ENCODE data around the gene ABHD12. TPM values are rescaled to one million over a fixed set of nuclear protein-coding genes. Genes with fewer than 3 reads are reported as not detected.

Gene ABHD12
- total RNA-seq = 28.2 and 49.6 TPM in 2 replicates

DNA sequence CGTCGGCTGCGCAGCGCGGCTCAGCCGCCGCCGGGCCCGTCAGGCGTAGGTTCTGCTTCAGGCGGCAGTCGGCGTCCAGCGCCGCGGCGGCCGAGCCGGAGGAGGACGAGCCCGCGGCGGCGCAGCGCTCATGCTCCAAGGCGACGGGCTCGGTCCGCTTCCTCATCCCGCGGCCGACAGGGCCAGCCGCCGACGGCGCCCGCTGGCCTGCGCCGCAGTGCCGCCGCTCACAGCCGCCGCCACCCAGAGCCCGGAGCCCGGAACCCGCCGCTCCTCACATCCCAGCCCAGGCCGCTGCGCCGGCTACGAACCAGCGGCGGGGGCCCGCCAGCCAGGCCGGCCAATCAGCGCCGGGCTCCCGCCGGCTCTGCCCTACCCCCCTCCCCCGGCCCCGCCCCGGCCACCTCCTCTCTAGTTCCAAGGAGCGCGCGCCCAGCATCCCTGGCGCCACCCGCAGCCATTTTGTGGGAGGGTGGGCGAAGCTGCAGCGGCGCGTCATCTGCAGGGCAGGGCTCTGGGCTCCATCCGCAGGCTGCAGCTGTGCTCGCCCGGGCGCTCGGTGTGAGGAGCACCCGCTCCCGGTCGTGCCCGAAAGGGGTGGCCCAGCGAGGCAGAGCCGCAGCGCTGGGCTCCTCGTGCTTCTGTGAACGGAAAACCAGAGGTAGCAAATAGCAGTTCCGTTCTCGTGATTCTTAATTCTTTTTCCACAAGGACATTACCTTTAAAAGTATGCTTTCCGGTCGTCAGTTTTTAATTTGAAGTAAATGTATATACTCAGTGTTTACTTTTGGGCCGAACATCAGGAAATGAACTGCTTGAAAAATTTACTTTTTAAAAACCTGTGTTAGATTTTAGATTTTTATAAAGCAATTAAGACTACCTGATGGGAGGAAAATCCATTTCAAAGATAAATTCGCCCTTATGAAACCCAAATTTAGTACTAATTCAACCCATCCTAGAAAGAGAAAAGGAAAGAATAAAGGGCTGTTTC lies at the start of gene ABHD12:
Gene ABHD12, minus strand, starts transcription at position 298 of the 991 bp plus-strand sequence. Its CDS starts 132 bp downstream, at position 166.

DNA sequence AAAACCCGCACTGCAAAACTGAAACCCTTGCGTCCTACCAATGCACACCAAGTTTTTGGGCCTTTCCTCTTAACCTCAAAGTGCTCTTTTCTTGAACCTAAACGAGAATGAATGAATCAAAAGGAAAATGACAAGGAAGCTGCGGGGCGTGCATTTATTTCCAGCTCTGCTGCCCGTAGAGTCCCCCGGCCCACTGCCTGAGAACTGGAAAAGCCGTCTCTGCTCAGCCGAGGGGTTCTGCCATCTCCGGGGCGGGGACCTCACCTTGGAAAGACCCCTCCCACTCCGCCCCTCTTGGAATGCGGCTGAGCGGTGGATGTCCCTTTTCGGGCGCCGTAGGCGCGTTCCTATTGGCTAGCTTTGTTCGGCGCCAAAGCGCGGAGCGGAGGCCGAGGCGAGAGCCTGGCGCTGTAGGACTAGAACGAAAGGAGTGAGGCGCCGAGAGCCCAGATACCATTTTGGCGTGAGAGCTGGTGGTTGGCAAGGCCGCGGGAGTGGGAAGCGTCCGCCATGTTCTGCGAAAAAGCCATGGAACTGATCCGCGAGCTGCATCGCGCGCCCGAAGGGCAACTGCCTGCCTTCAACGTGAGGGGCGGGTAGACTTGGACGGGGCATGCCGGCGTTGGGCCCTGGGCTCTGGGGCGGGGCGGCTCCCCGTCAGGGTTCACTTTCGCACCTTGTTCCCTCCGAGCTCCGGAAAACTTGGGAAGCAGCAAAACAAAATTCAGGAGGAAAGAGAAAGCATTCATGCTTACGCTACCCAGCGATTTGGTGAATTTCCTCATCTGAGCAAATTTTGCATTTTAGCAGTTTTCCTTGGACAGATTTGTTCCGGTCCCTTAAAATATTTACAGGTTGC lies 16.9 kb upstream of the ABHD12 start, which contains the start of gene GINS1:
Gene GINS1, plus strand, starts transcription at position 363 of the 859 bp plus-strand sequence. Its CDS starts 148 bp downstream, at position 511.

Other genes starting within 250 kb of the ABHD12 start
- gene ENTPD6, start 195.1 kb downstream of the ABHD12 start, total RNA-seq = 50.5 and 68.6 TPM in 2 replicates
- 134 and 143 TPM in 2 replicates for gene PYGB, start 142.8 kb downstream of the ABHD12 start, total RNA-seq
- 3.6 and 4.9 TPM in 2 replicates for gene GINS1, start 16.8 kb upstream of the ABHD12 start, total RNA-seq
- 3.2 and 7.8 TPM in 2 replicates for gene NINL, start 194.7 kb upstream of the ABHD12 start, total RNA-seq
- 4.5 and 6.3 TPM in 2 replicates for gene NANP, start 233.2 kb upstream of the ABHD12 start, total RNA-seq